Endodermal cell (in vitro differentiated cells): ENCODE data around the gene IMP4. TPM values are rescaled to one million over a fixed set of nuclear protein-coding genes. Genes with fewer than 3 reads are reported as not detected.

ENCODE experiments used
- DNase-seq: peaks from one replicate; pipeline ENCODE4 v3.0.0-alpha.2; 2017
- H3K27ac ChIP-seq: 2 replicates; pipeline ENCODE4 v1.5.1; 2013; ENCODE audit warnings: mild to moderate bottlenecking, low read depth, low read length, moderate library complexity
- H3K27me3 ChIP-seq: 2 replicates; pipeline ENCODE4 v1.6.1; 2013; ENCODE audit warnings: mild to moderate bottlenecking, low read length, moderate library complexity; ENCODE audit not compliant: insufficient read depth, control insufficient read depth, poor library complexity, severe bottlenecking
- H3K36me3 ChIP-seq: 2 replicates; pipeline ENCODE4 v1.7.0; 2013; ENCODE audit warnings: mild to moderate bottlenecking, low read length, moderate library complexity; ENCODE audit not compliant: control insufficient read depth, insufficient read depth
- H3K4me1 ChIP-seq: one replicate; pipeline ENCODE4 v1.7.0; 2013; ENCODE audit warnings: low read length; ENCODE audit not compliant: control insufficient read depth, insufficient read depth
- H3K4me3 ChIP-seq: 2 replicates; pipeline ENCODE4 v1.5.1; 2013; ENCODE audit warnings: mild to moderate bottlenecking, low read length, moderate library complexity
- H3K9ac ChIP-seq: 2 replicates; pipeline ENCODE4 v1.6.1; 2013; ENCODE audit warnings: mild to moderate bottlenecking, low read length, moderate library complexity; ENCODE audit not compliant: poor library complexity, severe bottlenecking; ENCODE audit errors: extremely low read depth
- H3K9me3 ChIP-seq: 2 replicates; pipeline ENCODE4 v1.6.1; 2013; ENCODE audit warnings: mild to moderate bottlenecking, low read length, moderate library complexity; ENCODE audit not compliant: control insufficient read depth
- H3K27ac Mint-ChIP-seq: 2 replicates; pipeline ENCODE4 v1.8.0; 2020; ENCODE audit warnings: mixed read lengths
- H3K27me3 Mint-ChIP-seq: 2 replicates; pipeline ENCODE4 v1.8.0; 2021; ENCODE audit warnings: mild to moderate bottlenecking, mixed read lengths; ENCODE audit not compliant: insufficient read depth
- H3K36me3 Mint-ChIP-seq: 2 replicates; pipeline ENCODE4 v1.8.0; 2020; ENCODE audit warnings: low read depth, mixed read lengths
- H3K4me1 Mint-ChIP-seq: 2 replicates; pipeline ENCODE4 v1.8.0; 2020; ENCODE audit warnings: mixed read lengths
- H3K4me3 Mint-ChIP-seq: 2 replicates; pipeline ENCODE4 v1.8.0; 2020; ENCODE audit warnings: mild to moderate bottlenecking, moderate library complexity, mixed read lengths
- H3K9me3 Mint-ChIP-seq: 2 replicates; pipeline ENCODE4 v1.8.0; 2020; ENCODE audit warnings: mild to moderate bottlenecking, mixed read lengths
- WGBS, 2 experiments: methylation state at CpG; one replicate each; pipeline versions ENCODE4 v1.1.5 to v1.1.7; 2013; ENCODE audit warnings: missing lambda C conversion rate in 2 of 2, mixed read lengths in 1 of 2; ENCODE audit not compliant: insufficient coverage in 1 of 2, insufficient read length in 1 of 2; 5-methylcytosine and 5-hydroxymethylcytosine counted together
- total RNA-seq, 2 donors: library from RNA; stranded (reverse); fragmentation: NEBNext Ultra II Directional in 1 of 2; extraction: Animal tissue kit (Norgen Biotek cat#: 25700) in 1 of 2; gene quantifications; 2 replicates in 1 of 2; 3 replicates in 1 of 2; pipeline ENCODE4 v1.2.1, GENCODE V29; 2021
- TF ChIP-seq, protein P1 (sequence below): fragments of 200-600 bp; sonication (generic); conservative IDR thresholded peaks from 2 replicates; pipeline ENCODE4 v1.5.0; 2021; ENCODE audit warnings: antibody characterized with exemption, mild to moderate bottlenecking

Gene IMP4
- total RNA-seq, 2 donors from 2014 or later = 47.1 to 55.1 TPM

- TF ChIP-seq, protein P1, sequence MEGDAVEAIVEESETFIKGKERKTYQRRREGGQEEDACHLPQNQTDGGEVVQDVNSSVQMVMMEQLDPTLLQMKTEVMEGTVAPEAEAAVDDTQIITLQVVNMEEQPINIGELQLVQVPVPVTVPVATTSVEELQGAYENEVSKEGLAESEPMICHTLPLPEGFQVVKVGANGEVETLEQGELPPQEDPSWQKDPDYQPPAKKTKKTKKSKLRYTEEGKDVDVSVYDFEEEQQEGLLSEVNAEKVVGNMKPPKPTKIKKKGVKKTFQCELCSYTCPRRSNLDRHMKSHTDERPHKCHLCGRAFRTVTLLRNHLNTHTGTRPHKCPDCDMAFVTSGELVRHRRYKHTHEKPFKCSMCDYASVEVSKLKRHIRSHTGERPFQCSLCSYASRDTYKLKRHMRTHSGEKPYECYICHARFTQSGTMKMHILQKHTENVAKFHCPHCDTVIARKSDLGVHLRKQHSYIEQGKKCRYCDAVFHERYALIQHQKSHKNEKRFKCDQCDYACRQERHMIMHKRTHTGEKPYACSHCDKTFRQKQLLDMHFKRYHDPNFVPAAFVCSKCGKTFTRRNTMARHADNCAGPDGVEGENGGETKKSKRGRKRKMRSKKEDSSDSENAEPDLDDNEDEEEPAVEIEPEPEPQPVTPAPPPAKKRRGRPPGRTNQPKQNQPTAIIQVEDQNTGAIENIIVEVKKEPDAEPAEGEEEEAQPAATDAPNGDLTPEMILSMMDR = no peak
- H3K9ac ChIP-seq = no peak overlapping the region
- H3K27ac ChIP-seq = no peak overlapping the region
- Mint-ChIP-seq H3K4me3 (no peak overlapping the region), H3K27ac (no peak overlapping the region), H3K36me3 (peaks cover 11% of the 10 kb centered on the region), H3K9me3 (no peaks in the 10 kb centered on the region), H3K4me1 (peaks cover 10% of the 10 kb centered on the region), H3K27me3 (peaks cover 41% of the 10 kb centered on the region)
- 59 to 75% methylated on average over 4 to 6 of the region's 6 CpGs for WGBS, 2 experiments
- H3K36me3 ChIP-seq = no peaks in the 10 kb centered on the region
- no peaks in the 10 kb centered on the region for H3K4me1 ChIP-seq
- no peak overlapping the region for H3K4me3 ChIP-seq
- DNase-seq = peak; percentile 53
- peaks cover 11% of the 10 kb centered on the region for H3K27me3 ChIP-seq
- H3K9me3 ChIP-seq = no peaks in the 10 kb centered on the region
These were observed 8.7 kb upstream of the IMP4 start for GRCh38 chr2:130334026-130334425.

GRCh38 chr2:130335226-130335625, 7.5 kb upstream of the IMP4 start:
- Mint-ChIP-seq H3K4me1 (peaks cover 10% of the 10 kb centered on the region), H3K4me3 (no peak overlapping the region), H3K27ac (no peak overlapping the region), H3K27me3 (peaks cover 36% of the 10 kb centered on the region), H3K9me3 (no peaks in the 10 kb centered on the region), H3K36me3 (peaks cover 22% of the 10 kb centered on the region)
- Histone ChIP-seq H3K9ac (no peak overlapping the region), H3K9me3 (no peaks in the 10 kb centered on the region), H3K27me3 (peaks cover 11% of the 10 kb centered on the region), H3K36me3 (no peaks in the 10 kb centered on the region), H3K4me1 (no peaks in the 10 kb centered on the region), H3K4me3 (no peak overlapping the region), H3K27ac (no peak overlapping the region)
- TF ChIP-seq, protein P1 = no peak
- no peak for DNase-seq

GRCh38 chr2:130336150-130336876, 6.4 kb upstream of the IMP4 start:
- H3K9me3 Mint-ChIP-seq = no peaks in the 10 kb centered on the region
- peak overlapping the region; percentile 67 for H3K4me3 ChIP-seq
- H3K4me1 Mint-ChIP-seq = peaks cover 13% of the 10 kb centered on the region
- no peaks in the 10 kb centered on the region for H3K4me1 ChIP-seq
- 87 to 88% methylated on average over 10 to 13 of the region's 13 CpGs for WGBS, 2 experiments
- H3K27me3 ChIP-seq = peaks cover 4% of the 10 kb centered on the region
- peak overlapping the region; percentile 92 for H3K27ac Mint-ChIP-seq
- peak overlapping the region; percentile 74 for H3K4me3 Mint-ChIP-seq
- TF ChIP-seq, protein P1 = no peak
- H3K27ac ChIP-seq = no peak overlapping the region
- H3K9ac ChIP-seq = no peak overlapping the region
- peaks cover 23% of the 10 kb centered on the region for H3K36me3 Mint-ChIP-seq
- peak; percentile 52 for DNase-seq
- H3K36me3 ChIP-seq = no peaks in the 10 kb centered on the region
- peaks cover 26% of the 10 kb centered on the region for H3K27me3 Mint-ChIP-seq
- no peaks in the 10 kb centered on the region for H3K9me3 ChIP-seq
